H9 (cell line): ENCODE measurements around the gene PDE2A. TPM values are rescaled to one million over a fixed set of nuclear protein-coding genes. Genes with fewer than 3 reads are reported as not detected.

ENCODE experiments used
- DNase-seq: peaks from one replicate; pipeline ENCODE4 v3.0.0-alpha.2; 2017
- H2AFZ ChIP-seq: one replicate; pipeline ENCODE4 v1.6.1; 2013; ENCODE audit warnings: mild to moderate bottlenecking, low read length, control low read depth, moderate library complexity
- H2AK5ac ChIP-seq: 2 replicates; pipeline ENCODE4 v1.6.1; 2013; ENCODE audit warnings: low read length, control low read depth, mixed read lengths; ENCODE audit not compliant: insufficient read length
- H2BK120ac ChIP-seq: one replicate; pipeline ENCODE4 v1.6.1; 2013; ENCODE audit warnings: low read depth, mild to moderate bottlenecking, low read length, control low read depth, inconsistent platforms; ENCODE audit not compliant: poor library complexity, severe bottlenecking
- H2BK12ac ChIP-seq: 2 replicates; pipeline ENCODE4 v1.6.1; 2013; ENCODE audit warnings: low read length, control low read depth, mixed read lengths, low read depth; ENCODE audit not compliant: insufficient read length
- H2BK15ac ChIP-seq: 2 replicates; pipeline ENCODE4 v1.6.1; 2013; ENCODE audit warnings: low read depth, low read length, control low read depth
- H2BK20ac ChIP-seq: one replicate; pipeline ENCODE4 v1.6.1; 2013; ENCODE audit warnings: low read depth, mild to moderate bottlenecking, low read length, control low read depth, inconsistent platforms; ENCODE audit not compliant: poor library complexity, severe bottlenecking
- H2BK5ac ChIP-seq: 2 replicates; pipeline ENCODE4 v1.6.1; 2013; ENCODE audit warnings: low read length, control low read depth, mixed read lengths; ENCODE audit not compliant: insufficient read length
- H3K14ac ChIP-seq: 2 replicates; pipeline ENCODE4 v1.6.1; 2013; ENCODE audit warnings: low read length, control low read depth; ENCODE audit not compliant: insufficient read depth
- H3K18ac ChIP-seq: 2 replicates; pipeline ENCODE4 v1.6.1; 2013; ENCODE audit warnings: low read depth, mild to moderate bottlenecking, mixed read lengths, low read length, control low read depth; ENCODE audit not compliant: insufficient read length
- H3K23ac ChIP-seq: 2 replicates; pipeline ENCODE4 v1.6.1; 2013; ENCODE audit warnings: low read length, control low read depth, mixed read lengths, low read depth; ENCODE audit not compliant: insufficient read length
- H3K23me2 ChIP-seq: 2 replicates; pipeline ENCODE4 v1.6.1; 2013; ENCODE audit warnings: low read depth, mild to moderate bottlenecking, mixed read lengths, low read length, control low read depth; ENCODE audit not compliant: insufficient read length, poor library complexity, severe bottlenecking
- H3K27ac ChIP-seq: 2 replicates; pipeline ENCODE4 v1.5.1; 2013; ENCODE audit warnings: low read length, control low read depth, mixed read lengths, low read depth; ENCODE audit not compliant: insufficient read length
- H3K27me3 ChIP-seq: 2 replicates; pipeline ENCODE4 v1.6.1; 2013; ENCODE audit warnings: low read length, control low read depth, inconsistent platforms; ENCODE audit not compliant: insufficient read depth
- H3K4ac ChIP-seq: 2 replicates; pipeline ENCODE4 v1.6.1; 2013; ENCODE audit warnings: low read depth, mild to moderate bottlenecking, control low read depth, inconsistent platforms, low read length, moderate library complexity
- H3K4me1 ChIP-seq: 2 replicates; pipeline ENCODE4 v1.6.1; 2013; ENCODE audit warnings: low read length, control low read depth, inconsistent platforms; ENCODE audit not compliant: insufficient read depth
- H3K4me2 ChIP-seq: 2 replicates; pipeline ENCODE4 v1.6.1; 2013; ENCODE audit warnings: low read length, control low read depth, mixed read lengths; ENCODE audit not compliant: insufficient read length, insufficient read depth
- H3K56ac ChIP-seq: 2 replicates; pipeline ENCODE4 v1.6.1; 2013; ENCODE audit warnings: low read depth, mild to moderate bottlenecking, mixed read lengths, low read length, control low read depth; ENCODE audit not compliant: insufficient read length
- H3K79me1 ChIP-seq: 2 replicates; pipeline ENCODE4 v1.6.1; 2013; ENCODE audit warnings: low read depth, mild to moderate bottlenecking, moderate library complexity, low read length, control low read depth, inconsistent platforms; ENCODE audit not compliant: insufficient read depth, poor library complexity, severe bottlenecking
- H3K79me2 ChIP-seq: 2 replicates; pipeline ENCODE4 v1.6.1; 2013; ENCODE audit warnings: low read length, control low read depth, inconsistent platforms; ENCODE audit not compliant: insufficient read depth
- H3K9ac ChIP-seq: 2 replicates; pipeline ENCODE4 v1.6.1; 2013; ENCODE audit warnings: low read length, control low read depth, mixed read lengths; ENCODE audit not compliant: insufficient read length; ENCODE audit errors: extremely low read depth
- H3K9me3 ChIP-seq: one replicate; pipeline ENCODE4 v1.6.1; 2013; ENCODE audit warnings: low read depth, low read length, inconsistent platforms; ENCODE audit not compliant: control insufficient read depth
- H3T11ph ChIP-seq: one replicate; pipeline ENCODE4 v1.6.1; 2013; ENCODE audit warnings: mild to moderate bottlenecking, low read length, control low read depth, inconsistent platforms
- H4K20me1 ChIP-seq: one replicate; pipeline ENCODE4 v1.6.1; 2013; ENCODE audit not compliant: control insufficient read depth, insufficient read length, insufficient read depth
- H4K5ac ChIP-seq: 2 replicates; pipeline ENCODE4 v1.6.1; 2013; ENCODE audit warnings: low read depth, mild to moderate bottlenecking, mixed read lengths, low read length, control low read depth; ENCODE audit not compliant: insufficient read length
- H4K8ac ChIP-seq: replicated peaks from 2 replicates; pipeline ENCODE4 v1.6.1; 2013; ENCODE audit warnings: low read length, control low read depth, mixed read lengths, low read depth; ENCODE audit not compliant: insufficient read length
- H4K91ac ChIP-seq: 2 replicates; pipeline ENCODE4 v1.6.1; 2013; ENCODE audit warnings: low read depth, mild to moderate bottlenecking, moderate library complexity, mixed read lengths, low read length, control low read depth; ENCODE audit not compliant: insufficient read length
- H3K27ac Mint-ChIP-seq, 3 experiments: 2 replicates in 2 of 3; 3 replicates in 1 of 3; pipeline ENCODE4 v1.8.0; 2020 to 2021; ENCODE audit warnings: mixed read lengths in 3 of 3, mild to moderate bottlenecking in 1 of 3, moderate library complexity in 1 of 3
- H3K27me3 Mint-ChIP-seq: 2 replicates; pipeline ENCODE4 v1.8.0; 2021; ENCODE audit warnings: low read depth, mild to moderate bottlenecking, moderate library complexity, mixed read lengths
- H3K36me3 Mint-ChIP-seq, 3 experiments: 2 replicates in 2 of 3; 3 replicates in 1 of 3; pipeline ENCODE4 v1.8.0; 2020 to 2021; ENCODE audit warnings: low read depth in 3 of 3, mixed read lengths in 3 of 3; ENCODE audit not compliant: insufficient read depth in 1 of 3
- H3K4me1 Mint-ChIP-seq, 2 experiments: 2 replicates each; pipeline ENCODE4 v1.8.0; 2020; ENCODE audit warnings: mixed read lengths in 2 of 2
- H3K4me3 Mint-ChIP-seq, 2 experiments: 2 replicates in 1 of 2; 3 replicates in 1 of 2; pipeline ENCODE4 v1.8.0; 2020 to 2021; ENCODE audit warnings: mild to moderate bottlenecking in 2 of 2, mixed read lengths in 2 of 2, moderate library complexity in 1 of 2
- H3K9me3 Mint-ChIP-seq, 2 experiments: 2 replicates in 1 of 2; 3 replicates in 1 of 2; pipeline ENCODE4 v1.8.0; 2020; ENCODE audit warnings: mild to moderate bottlenecking in 2 of 2, mixed read lengths in 2 of 2, moderate library complexity in 1 of 2
- CTCF ChIP-seq: fragments of 200-600 bp; sonication (generic); conservative IDR thresholded peaks from 3 replicates; pipeline ENCODE4 v1.8.0; 2021; ENCODE audit warnings: antibody characterized with exemption, mild to moderate bottlenecking
- WGBS: extraction: QIAGEN DNeasy Blood & Tissue Kit; methylation state at CpG from one replicate; pipeline ENCODE4 v1.1.7; 2013; ENCODE audit warnings: missing lambda C conversion rate, low lambda C conversion rate, mixed read lengths; ENCODE audit not compliant: insufficient read length; ENCODE audit errors: extremely low coverage; 5-methylcytosine and 5-hydroxymethylcytosine counted together
- total RNA-seq: library from RNA; stranded (reverse); gene quantifications from 2 replicates; pipeline ENCODE4 v1.2.1, GENCODE V29; 2021

Gene PDE2A
- total RNA-seq, 1 experiment from 2014 or later: 3.4 TPM

DNA sequence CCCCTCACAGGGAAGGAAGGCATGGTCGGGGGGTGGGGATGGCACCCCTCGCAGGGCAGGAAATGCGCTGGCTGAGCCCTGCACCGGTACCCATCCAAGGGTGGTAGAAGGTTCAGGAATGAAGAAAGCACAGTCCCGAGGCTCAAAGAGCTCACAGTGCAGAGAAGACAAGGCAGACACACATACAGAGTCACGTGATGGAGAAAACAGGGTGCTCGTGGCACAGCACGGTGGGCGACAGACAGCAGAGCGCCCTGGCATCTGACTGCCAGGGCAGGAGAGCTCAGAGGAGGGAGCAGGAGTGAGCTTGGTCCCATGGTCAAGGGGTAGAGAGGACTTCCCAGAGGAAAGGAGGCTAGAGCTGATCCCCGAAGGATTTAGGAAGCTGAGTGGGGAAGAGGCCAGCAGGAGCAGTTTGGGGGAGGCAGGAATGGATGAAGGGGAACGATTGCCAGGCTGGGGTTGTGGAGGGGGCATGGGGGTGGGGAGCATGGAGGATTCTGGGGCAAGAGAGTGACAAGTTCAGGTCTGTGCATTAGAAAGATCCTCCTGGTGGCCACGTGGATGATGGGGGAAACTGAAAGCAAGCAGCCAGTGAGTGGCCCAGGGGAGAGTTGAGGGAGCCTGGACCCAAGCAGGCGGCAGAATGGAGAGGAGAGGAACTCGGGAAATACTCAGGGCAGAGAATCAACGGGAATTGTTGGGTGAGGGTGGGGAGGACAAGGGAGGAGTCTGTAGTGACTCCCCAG, 43.9 kb downstream of the PDE2A start:
- Mint-ChIP-seq H3K4me3 (no peak overlapping the region), H3K27me3 (peaks cover 22% of the 10 kb centered on the region)
- no peak overlapping the region for H4K5ac ChIP-seq

More for the DNA sequence above, 43.9 kb downstream of the PDE2A start:
- Histone ChIP-seq H3K27ac (no peak overlapping the region), H3K27me3 (no peaks in the 10 kb centered on the region), H4K8ac (no peak overlapping the region), H3K9ac (no peak overlapping the region), H2AK5ac (no peak overlapping the region), H2BK12ac (no peak overlapping the region), H2BK15ac (no peak overlapping the region), H3K9me3 (no peaks in the 10 kb centered on the region), H3K4me2 (no peak overlapping the region), H3K4me1 (no peaks in the 10 kb centered on the region), H4K20me1 (no peaks in the 10 kb centered on the region), H3K18ac (no peak overlapping the region), H3K4ac (no peak overlapping the region), H2BK120ac (no peak overlapping the region), H2BK5ac (no peak overlapping the region), H2AFZ (no peak overlapping the region), H3K14ac (no peak overlapping the region), H2BK20ac (no peak overlapping the region), H3K79me2 (no peaks in the 10 kb centered on the region), H3K23me2 (no peaks in the 10 kb centered on the region), H3K56ac (no peak overlapping the region), H3K79me1 (no peaks in the 10 kb centered on the region), H3K23ac (no peak overlapping the region), H3T11ph (no peak overlapping the region), H4K91ac (no peak overlapping the region)
- H3K4me1 Mint-ChIP-seq: peaks cover 7 to 32% of the 10 kb centered on the region in 2 experiments
- WGBS: no CpG with 5 or more reads among the region's 16 CpGs
- H3K36me3 Mint-ChIP-seq: peaks cover 0 to 1% (median 0%) of the 10 kb centered on the region in 3 experiments; a peak in 1 of 7 replicates
- 0 out of 5 replicates have a peak, but pooled peaks cover 0 to 2% of the 10 kb centered on the region in 2 experiments for H3K9me3 Mint-ChIP-seq
- no peak overlapping the region; a peak in 1 of 7 replicates for H3K27ac Mint-ChIP-seq
- no peak for TF ChIP-seq CTCF
- no peak for DNase-seq
